Measurements from ENCODE around the gene GNAQ.

DNA sequence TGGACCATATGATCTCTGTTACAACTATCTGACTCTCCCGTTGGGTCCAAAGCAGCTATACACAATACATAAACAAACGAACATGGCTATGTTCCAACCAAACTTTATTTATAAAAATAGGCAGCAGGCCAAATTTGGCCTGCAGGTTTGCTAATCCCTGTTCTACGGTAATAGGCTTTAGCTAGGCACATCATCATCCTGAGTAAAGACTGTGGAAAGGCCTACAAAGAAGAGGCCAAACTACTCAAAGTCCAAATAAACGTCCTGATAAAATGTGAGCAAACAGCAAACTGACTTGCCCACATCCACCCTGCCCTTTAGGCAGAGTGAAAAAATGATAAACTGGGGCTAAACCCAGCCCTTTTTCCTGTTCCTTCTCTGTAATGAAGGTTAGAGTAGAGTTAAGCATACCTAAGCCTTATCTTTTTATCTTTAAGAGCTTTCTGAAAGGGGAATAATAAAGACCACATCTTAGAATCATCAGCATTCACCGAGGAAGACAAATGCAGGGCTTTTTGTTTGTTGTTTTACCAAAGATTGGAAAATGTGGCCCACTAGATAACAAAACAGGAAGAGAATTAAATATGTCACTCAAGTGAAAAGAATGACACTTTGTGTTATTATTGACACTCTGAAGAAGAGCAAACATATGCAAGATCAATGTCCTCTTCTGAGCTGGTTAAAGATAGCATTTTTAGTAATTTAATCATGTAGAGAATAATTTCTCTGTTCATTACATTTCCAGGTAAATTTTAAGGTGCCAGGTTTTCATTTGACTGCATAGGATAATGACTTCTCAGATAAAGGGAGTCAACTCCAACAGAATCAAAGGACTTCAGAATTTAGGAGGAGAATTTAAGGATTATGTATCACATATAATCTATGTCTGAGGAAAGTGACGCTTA, 223.5 kb downstream of the GNAQ start:
- TF ChIP-seq, protein P1, sequence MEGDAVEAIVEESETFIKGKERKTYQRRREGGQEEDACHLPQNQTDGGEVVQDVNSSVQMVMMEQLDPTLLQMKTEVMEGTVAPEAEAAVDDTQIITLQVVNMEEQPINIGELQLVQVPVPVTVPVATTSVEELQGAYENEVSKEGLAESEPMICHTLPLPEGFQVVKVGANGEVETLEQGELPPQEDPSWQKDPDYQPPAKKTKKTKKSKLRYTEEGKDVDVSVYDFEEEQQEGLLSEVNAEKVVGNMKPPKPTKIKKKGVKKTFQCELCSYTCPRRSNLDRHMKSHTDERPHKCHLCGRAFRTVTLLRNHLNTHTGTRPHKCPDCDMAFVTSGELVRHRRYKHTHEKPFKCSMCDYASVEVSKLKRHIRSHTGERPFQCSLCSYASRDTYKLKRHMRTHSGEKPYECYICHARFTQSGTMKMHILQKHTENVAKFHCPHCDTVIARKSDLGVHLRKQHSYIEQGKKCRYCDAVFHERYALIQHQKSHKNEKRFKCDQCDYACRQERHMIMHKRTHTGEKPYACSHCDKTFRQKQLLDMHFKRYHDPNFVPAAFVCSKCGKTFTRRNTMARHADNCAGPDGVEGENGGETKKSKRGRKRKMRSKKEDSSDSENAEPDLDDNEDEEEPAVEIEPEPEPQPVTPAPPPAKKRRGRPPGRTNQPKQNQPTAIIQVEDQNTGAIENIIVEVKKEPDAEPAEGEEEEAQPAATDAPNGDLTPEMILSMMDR (optimal IDR thresholded peaks at IDR 0.05 in 1 of 3, IDR thresholded peaks at IDR 0.05 in 1 of 3, conservative IDR thresholded peaks at IDR 0.05 in 1 of 3; ENCODE audit: extremely low read depth in 1 of 3, insufficient read depth in 2 of 3, low read length in 3 of 3): no peak
- no peak for TF ChIP-seq EZH2 (IDR thresholded peaks at IDR 0.05; ENCODE audit: low read length)

Data from keratinocyte (primary cell).